Lower leg skin (tissue), 3 donors: ENCODE results near the gene BID.

ENCODE experiments used
- POLR2A ChIP-seq, 2 donors: fragments of 450-650 bp; IDR thresholded peaks; one replicate each; pipeline ENCODE4 v1.6.1; 2016 to 2017; ENCODE audit warnings: antibody characterized with exemption in 2 of 2, mild to moderate bottlenecking in 1 of 2, moderate library complexity in 1 of 2
- TF ChIP-seq, protein P1 (sequence below), 3 donors: fragments of 450-650 bp; IDR thresholded peaks; one replicate each; pipeline ENCODE4 v1.5.1; 2016; ENCODE audit warnings: antibody characterized with exemption in 3 of 3, mild to moderate bottlenecking in 3 of 3, moderate library complexity in 2 of 3

DNA sequence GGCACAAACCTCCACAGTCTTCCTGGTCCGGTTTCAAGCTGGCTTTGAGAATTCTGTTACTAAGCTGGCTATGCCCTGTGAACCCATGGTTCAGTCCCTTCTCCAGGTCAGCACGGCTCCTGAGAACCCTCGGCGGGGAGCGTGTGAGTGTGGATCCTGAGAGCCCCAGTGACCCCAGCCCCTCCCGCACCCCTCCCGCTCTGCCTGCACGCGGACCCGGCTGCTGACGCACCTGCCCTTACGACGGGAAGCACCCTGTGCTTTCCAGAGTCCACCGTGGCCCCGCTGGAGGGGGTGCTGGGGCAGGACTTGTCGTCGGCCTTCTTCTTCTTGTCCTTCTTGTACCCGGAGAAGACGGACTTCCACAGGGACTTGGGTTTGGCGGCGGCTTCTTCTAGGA lies 42.8 kb upstream of the BID start:
- TF ChIP-seq, protein P1, sequence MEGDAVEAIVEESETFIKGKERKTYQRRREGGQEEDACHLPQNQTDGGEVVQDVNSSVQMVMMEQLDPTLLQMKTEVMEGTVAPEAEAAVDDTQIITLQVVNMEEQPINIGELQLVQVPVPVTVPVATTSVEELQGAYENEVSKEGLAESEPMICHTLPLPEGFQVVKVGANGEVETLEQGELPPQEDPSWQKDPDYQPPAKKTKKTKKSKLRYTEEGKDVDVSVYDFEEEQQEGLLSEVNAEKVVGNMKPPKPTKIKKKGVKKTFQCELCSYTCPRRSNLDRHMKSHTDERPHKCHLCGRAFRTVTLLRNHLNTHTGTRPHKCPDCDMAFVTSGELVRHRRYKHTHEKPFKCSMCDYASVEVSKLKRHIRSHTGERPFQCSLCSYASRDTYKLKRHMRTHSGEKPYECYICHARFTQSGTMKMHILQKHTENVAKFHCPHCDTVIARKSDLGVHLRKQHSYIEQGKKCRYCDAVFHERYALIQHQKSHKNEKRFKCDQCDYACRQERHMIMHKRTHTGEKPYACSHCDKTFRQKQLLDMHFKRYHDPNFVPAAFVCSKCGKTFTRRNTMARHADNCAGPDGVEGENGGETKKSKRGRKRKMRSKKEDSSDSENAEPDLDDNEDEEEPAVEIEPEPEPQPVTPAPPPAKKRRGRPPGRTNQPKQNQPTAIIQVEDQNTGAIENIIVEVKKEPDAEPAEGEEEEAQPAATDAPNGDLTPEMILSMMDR (IDR thresholded peaks at IDR 0.05), result no peak
- TF ChIP-seq POLR2A (IDR thresholded peaks at IDR 0.05), result no peak
